AG08396 (cell line): Measurements from ENCODE around the gene KCNK1.

Source experiments
- DNase-seq: peaks from one replicate; pipeline ENCODE4 v3.0.0; 2012; ENCODE audit warnings: low spot score, mixed read lengths

The KCNK1 gene

DNA sequence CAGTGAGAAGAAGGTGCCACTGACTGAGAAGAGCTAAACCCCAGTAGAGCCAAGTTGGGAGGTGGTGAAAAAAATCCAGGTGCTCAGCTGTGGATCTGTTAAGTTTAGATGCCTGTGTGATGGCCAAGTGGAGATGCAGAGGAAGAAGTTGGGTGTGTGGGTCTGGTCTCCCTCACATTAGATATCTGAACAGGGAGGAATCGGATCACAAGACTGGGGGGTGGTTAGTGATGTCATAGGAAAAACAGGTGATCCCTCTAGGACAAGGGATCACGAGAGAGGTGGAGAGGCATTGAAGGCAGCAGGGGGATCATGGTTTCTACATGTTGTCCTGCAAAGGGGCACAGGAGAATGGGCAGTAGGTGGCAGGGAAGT lies 22.6 kb downstream of the KCNK1 start:
- no peak for DNase-seq

- no peak for DNase-seq
Observed at GRCh38 chr1:233638513-233638912, 24.6 kb downstream of the KCNK1 start.

- DNase-seq = no peak
Observed at GRCh38 chr1:233639611-233640010, 25.7 kb downstream of the KCNK1 start.

DNA sequence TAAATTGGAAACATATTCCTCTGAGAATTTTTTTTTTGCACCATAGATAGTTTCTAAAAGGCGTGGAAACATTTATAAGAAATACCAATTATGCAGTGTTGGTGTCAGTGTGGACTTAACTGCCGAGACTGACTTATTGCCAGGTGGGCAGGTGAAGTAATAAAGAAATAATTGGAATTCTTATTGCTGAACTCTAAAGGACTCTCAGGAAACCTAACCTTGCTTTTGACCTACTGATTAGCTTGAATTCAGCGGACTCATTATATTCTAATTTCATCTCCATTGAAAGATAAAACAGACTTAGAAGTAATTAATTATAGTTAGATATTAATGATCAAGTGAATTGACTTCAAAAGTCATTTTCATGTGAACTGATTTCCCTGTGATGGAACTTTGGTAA lies 26.3 kb downstream of the KCNK1 start:
- no peak for DNase-seq

GRCh38 chr1:233641029-233641428 lies 27.1 kb downstream of the KCNK1 start:
- DNase-seq = no peak

DNA sequence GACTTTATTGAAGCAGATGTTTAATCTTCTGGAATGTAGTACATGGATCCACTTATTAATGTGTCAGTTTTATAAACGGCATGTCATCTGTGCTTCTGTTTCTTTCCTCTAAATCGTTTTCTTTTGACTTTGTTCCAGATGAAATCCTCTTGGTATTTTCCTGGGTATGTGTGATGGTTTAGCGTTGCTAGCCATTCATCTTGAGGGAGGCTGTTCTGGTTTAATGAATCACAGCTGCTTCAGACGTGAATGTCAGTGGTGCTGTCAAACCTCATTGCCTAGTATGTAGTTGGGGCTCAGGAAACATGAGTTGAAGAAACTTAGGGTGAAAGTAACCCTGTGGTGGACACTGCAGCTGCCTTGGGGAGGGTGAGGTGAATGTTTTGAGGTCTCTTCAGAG lies 33.2 kb downstream of the KCNK1 start:
- DNase-seq = no peak

DNA sequence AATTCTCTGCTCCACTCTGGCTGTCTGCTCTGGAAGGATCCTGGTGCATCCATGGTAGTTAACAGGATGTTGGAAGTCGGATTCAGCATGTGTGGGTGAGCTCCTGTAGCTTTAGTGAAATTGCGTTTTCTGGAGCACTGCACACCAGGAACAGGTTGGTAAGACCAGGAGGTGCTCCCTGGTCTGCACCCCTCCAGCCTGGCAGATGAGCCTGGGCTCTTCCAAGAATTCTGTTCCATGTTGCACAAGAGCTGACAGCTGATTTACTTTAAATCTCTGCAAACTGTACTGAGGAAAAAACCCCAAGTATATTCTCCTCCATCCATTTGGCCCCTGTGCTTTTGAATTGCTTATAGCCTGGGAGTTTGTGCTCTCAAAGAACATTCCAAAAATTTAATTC lies 33.7 kb downstream of the KCNK1 start:
- DNase-seq = no peak

- no peak for DNase-seq
Observed at GRCh38 chr1:233651061-233651460, 37.2 kb downstream of the KCNK1 start.

DNA sequence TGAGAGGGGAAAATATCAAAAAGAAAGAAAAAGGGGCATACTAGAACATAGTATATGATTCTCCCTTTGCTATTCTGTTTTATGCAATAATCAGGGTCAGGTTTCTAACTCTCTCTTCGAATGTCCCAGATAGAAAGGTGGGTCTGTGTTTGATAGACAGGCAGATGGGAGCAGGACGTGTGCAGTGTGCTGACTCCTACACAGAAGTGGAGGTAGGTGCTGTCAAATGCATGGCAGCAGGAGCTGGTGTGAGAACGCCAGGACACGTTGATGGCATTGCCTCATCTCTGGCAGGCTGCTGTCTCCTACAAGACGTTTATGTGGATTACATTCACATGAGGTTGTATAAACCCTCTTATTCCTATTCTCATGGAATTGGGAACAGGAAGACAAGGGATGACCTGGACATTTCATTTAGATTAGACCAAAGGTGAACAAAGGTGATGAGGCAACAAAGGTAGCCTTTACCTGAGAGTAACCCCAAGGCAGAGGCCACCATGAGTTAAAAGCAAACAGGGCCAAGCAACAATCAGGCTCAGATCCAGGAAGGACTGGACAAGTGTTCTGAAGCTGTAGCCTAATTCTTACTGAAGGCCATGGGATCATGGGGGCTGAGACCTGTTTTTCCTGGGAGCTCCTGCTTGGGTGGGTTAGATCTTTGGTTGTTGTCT lies 37.8 kb downstream of the KCNK1 start:
- no peak for DNase-seq

DNA sequence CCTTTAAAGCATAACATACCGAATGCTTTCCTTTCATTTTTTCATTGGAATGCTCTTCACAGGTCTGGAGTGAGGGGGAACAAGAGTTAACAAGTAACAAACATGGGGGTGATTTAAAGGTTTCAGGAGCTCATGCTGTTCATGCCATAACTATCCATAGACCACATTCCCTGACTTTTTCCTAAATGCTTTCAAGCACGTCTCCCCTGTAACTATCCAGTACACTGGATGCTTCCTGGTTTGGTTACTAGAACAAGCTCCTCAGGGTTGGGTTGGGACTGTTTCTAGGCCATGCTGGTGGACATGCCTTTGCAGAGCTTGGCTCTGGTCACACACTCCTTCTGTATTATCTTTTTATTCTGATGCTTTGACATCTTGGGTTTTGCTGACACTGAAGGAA lies 38.6 kb downstream of the KCNK1 start:
- DNase-seq = no peak

GRCh38 chr1:233654658-233655280 lies 40.9 kb downstream of the KCNK1 start:
- no peak for DNase-seq

DNA sequence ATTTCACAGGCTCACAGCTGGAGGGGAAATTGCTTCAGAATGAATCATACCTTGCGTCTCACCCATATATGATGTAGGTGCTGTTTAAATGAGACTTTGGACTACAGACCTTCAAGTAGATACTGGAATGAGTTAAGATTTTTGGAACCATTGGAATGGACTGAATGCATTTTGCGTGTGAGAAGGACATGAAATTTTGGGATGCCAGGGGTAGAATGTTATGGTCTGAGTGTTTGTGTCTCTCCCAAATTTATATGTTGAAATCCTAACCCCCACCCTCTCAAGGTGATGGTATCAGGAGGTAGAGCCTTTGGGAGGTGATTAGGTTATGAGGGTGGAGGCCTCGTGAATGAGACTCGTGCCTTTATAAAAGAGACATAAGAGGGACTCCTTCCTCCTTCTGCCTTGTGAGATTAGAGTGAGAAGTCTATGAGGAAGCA lies 41.4 kb downstream of the KCNK1 start:
- DNase-seq = no peak

DNA sequence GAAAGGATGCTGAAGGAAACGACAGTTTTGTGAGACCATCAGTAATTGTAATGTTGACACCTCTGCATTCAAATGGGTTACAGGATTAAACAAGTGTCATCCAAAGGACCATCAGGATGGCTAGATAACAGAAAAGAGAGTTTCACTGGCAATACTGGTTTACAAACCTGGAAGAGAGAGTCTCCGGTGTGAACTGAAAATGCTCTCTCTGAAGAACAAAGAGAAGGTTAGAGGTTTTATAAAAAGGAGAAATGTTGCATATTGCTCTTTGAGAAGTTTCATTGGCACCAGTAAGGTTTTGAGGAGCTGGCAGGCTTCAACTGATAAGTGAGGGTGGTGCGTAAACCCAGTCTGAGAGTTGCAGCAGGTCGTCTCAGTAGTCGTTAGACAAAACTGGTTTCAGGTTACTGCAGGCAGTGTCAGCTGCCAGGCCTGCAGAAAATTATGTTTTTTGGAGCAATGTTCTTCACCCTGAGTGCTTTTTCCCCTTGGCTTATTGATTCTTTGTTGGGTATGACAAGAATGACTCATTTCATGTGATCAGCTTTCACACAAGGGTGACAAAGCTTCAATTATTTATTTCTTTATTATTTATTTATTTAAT lies 42.2 kb downstream of the KCNK1 start:
- no peak for DNase-seq

DNA sequence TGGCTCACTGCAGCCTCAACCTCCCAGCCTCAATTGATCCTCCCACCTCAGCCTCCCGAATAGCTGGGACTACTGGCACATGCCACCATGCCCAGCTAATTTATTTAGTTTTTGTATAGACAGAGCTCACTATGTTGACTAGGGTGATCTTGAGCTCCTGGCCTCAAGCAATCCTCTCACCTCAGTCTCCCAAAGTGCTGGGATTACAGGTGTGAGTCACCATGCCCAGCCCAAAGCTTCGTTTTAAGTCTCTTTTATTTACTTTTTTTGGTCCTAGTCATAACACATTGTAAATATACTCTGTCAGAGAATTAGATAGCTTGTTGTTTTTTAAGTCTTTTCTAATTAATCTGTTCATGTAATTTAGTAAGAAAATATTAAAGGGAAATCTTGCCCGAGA lies 42.8 kb downstream of the KCNK1 start:
- no peak for DNase-seq

- DNase-seq = no peak
Observed at GRCh38 chr1:233657466-233657865, 43.6 kb downstream of the KCNK1 start.

DNA sequence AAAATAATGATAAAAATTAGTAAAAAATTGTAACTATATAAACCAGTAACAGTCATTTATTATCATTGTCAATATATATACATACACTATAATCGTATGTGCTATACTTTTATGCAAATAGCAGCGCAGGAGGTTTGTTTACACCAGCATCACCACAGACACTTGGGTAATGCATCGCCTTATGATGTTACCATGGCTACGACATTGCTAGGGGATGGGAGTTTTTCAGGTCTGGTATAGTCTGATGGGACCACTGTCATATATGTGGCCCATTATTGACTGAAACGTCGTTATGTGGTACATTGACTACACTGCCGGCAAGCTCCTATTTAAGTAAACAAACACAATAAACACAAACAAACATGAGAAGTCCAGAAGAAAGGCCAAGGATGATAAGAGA lies 45.6 kb downstream of the KCNK1 start:
- DNase-seq = no peak

- no peak for DNase-seq
Observed at GRCh38 chr1:233661376-233662159, 47.7 kb downstream of the KCNK1 start.

DNA sequence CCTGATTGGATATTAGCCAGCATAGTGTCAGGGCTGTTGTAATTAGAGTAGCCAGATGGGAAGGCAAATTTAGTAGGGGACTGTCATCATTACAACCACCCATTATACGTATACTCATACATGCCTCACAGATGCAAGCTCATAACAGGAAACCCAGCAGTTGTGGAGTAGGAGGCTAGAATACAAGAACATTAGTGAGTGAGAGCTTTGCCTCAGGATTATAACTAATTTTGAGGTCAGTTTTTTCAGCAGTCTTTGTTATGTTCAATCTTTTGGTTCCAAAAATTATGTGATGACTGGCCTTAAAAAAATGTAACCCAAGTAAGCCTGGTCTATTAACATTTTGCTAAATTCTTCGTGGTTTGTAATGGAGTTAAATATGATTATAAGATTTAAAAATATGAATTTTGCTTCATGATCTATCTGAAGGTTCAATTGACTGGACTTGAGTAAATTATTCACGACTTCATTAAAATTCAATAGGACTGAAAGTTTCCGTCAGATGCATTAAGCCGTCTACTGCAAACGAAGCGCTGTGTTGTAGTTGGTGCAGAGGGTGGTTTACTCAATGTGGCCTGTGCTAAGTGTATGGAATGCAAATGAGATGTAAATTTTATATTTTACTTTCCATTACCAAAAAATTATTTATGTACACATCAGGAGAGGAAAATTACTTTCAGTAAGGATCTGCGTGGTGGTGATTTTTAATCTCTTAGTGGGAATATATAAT lies 48.8 kb downstream of the KCNK1 start:
- no peak for DNase-seq

GRCh38 chr1:233664253-233664652 lies 50.3 kb downstream of the KCNK1 start:
- no peak for DNase-seq

GRCh38 chr1:233664804-233665574 lies 51.1 kb downstream of the KCNK1 start:
- no peak for DNase-seq

- no peak for DNase-seq
Observed at GRCh38 chr1:233665575-233666270, 51.8 kb downstream of the KCNK1 start.
